PC-3 (cell line): ENCODE measurements around the gene MRPL41. TPM values are rescaled to one million over a fixed set of nuclear protein-coding genes. Genes with fewer than 3 reads are reported as not detected.

Experiments
- ATAC-seq: fragments of 200-7000 bp; cut with Tn5 transposase; 2 replicates; pipeline ENCODE4 v1.9.1; 2020; ENCODE audit warnings: mild to moderate bottlenecking, moderate library complexity
- BruUV-seq: library from RNA; stranded (reverse); fragments of 400-500 nt; replicated peaks from 2 replicates; lab custom pipeline; 2021; lab: Mats Ljungman, UMichigan
- CTCF ChIA-PET: fragments of 300-600 bp; sonication (Branson Sonifier 250); formaldehyde crosslinking; loops from one replicate; lab custom pipeline; 2022; ENCODE audit warnings: antibody characterized with exemption; lab: Charles Lee
- POLR2A ChIA-PET: fragments of 300-600 bp; sonication (Branson Sonifier 250); formaldehyde crosslinking; loops from one replicate; lab custom pipeline; 2022; ENCODE audit warnings: antibody characterized with exemption; ENCODE audit not compliant: unreplicated experiment; lab: Charles Lee
- DNase-seq: peaks from one replicate; pipeline ENCODE4 v3.0.0-alpha.2; 2015
- H2AFZ ChIP-seq: fragments of 300-600 bp; sonication (generic); 2 replicates; pipeline ENCODE4 v1.6.0; 2016; ENCODE audit warnings: antibody characterized with exemption, low read length
- H3F3A ChIP-seq: fragments of 300-600 bp; sonication (generic); one replicate; pipeline ENCODE4 v1.6.0; 2017; ENCODE audit warnings: antibody characterized with exemption, low read length, control low read depth, mild to moderate bottlenecking; ENCODE audit not compliant: unreplicated experiment
- H3K27ac ChIP-seq: fragments of 300-600 bp; sonication (generic); 2 replicates; pipeline ENCODE4 v1.5.1; 2016; ENCODE audit warnings: mild to moderate bottlenecking, low read length
- H3K27me3 ChIP-seq: fragments of 300-600 bp; sonication (generic); 2 replicates; pipeline ENCODE4 v1.6.1; 2016; ENCODE audit warnings: low read length, mixed read lengths
- H3K36me3 ChIP-seq: fragments of 300-600 bp; sonication (generic); 2 replicates; pipeline ENCODE4 v1.6.1; 2016; ENCODE audit warnings: low read depth, mixed run types, low read length, mixed read lengths
- H3K4me1 ChIP-seq: fragments of 300-600 bp; sonication (generic); 2 replicates; pipeline ENCODE4 v1.5.1; 2016; ENCODE audit warnings: low read length; ENCODE audit not compliant: insufficient read depth
- H3K4me2 ChIP-seq: fragments of 300-600 bp; sonication (generic); 2 replicates; pipeline ENCODE4 v1.6.0; 2016; ENCODE audit warnings: low read length
- H3K4me3 ChIP-seq: fragments of 300-600 bp; sonication (generic); 2 replicates; pipeline ENCODE4 v1.5.1; 2016; ENCODE audit warnings: mild to moderate bottlenecking, low read length, mixed read lengths
- H3K79me2 ChIP-seq: fragments of 300-600 bp; sonication (generic); 2 replicates; pipeline ENCODE4 v1.6.1; 2017; ENCODE audit warnings: low read length, mixed read lengths
- H3K9ac ChIP-seq: fragments of 300-600 bp; sonication (generic); 2 replicates; pipeline ENCODE4 v1.6.0; 2016; ENCODE audit warnings: mild to moderate bottlenecking, low read length
- H3K9me2 ChIP-seq: fragments of 300-600 bp; sonication (generic); replicated peaks from 2 replicates; pipeline ENCODE4 v1.6.1; 2016; ENCODE audit warnings: mixed run types, low read length, mixed read lengths
- H3K9me3 ChIP-seq: fragments of 300-600 bp; sonication (generic); 2 replicates; pipeline ENCODE4 v1.6.1; 2016; ENCODE audit warnings: low read length, mixed read lengths
- H4K20me1 ChIP-seq: fragments of 300-600 bp; sonication (generic); 2 replicates; pipeline ENCODE4 v1.6.1; 2016; ENCODE audit warnings: low read length, mixed read lengths
- CTCF ChIP-seq: fragments of 300-600 bp; sonication (generic); conservative IDR thresholded peaks from 2 replicates; pipeline ENCODE4 v1.5.1; 2017; ENCODE audit warnings: antibody characterized with exemption, low read depth, mild to moderate bottlenecking, low read length
- EZH2 ChIP-seq: fragments of 300-600 bp; sonication (generic); IDR thresholded peaks from one replicate; pipeline ENCODE4 v1.6.1; 2017; ENCODE audit warnings: antibody characterized with exemption, mild to moderate bottlenecking, low read length; ENCODE audit not compliant: unreplicated experiment
- EZH2phosphoT487 ChIP-seq: fragments of 300-600 bp; sonication (generic); IDR thresholded peaks from 2 replicates; pipeline ENCODE4 v1.6.1; 2018; ENCODE audit warnings: mild to moderate bottlenecking, antibody characterized with exemption, low read length, borderline replicate concordance
- intact Hi-C: fragments of 100-400 bp; cut with micrococcal nuclease; formaldehyde crosslinking; loops from 2 replicates; pipeline ENCODE4 v1.9.0; 2023
- total RNA-seq: library from RNA; depleted of rRNA; stranded (reverse); fragments of >200 nt; gene quantifications from 2 replicates; pipeline ENCODE4 v1.2.3, GENCODE V29; 2014

The MRPL41 gene
- total RNA-seq, 1 experiment from 2014 or later, result 159 TPM

DNA sequence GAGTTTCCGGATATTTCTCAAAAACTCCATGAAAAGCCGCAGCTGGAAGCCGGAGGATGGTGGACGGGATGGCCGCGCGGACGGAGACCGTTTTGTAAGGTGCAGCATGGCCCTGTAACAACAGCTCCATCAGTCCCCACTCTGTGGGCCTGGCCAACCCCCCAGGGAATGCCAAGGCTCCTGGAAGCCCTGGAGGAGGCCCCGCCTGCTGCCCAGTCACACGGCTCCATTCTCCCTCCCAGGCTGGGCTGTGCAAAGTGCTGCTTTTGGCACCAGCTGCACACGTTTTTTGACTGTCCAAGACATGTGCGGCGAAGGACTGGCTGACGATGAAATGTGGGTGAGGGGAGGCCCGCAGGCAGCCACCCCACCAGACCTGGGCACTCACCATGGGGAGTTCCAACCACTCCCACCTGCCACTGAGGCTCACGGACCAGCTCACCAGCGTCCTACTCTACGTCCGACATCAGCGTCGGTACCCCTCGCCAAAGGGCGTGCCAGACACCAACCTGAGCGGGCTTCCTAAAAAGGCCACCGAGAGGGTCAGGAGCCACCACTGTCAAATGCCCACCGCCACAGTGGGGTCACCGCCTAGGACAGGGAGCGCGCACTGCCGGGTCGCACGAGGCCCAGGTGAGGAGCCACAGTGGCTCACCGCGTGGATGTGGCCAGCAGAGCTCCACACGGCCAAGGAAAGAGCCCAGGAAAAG lies 28.8 kb upstream of the MRPL41 start:
- POLR2A ChIA-PET, result no interaction called here
- Histone ChIP-seq H3K4me3 (no peak overlapping the region), H3K9me2 (no peaks in the 10 kb centered on the region), H3K27ac (no peak overlapping the region), H4K20me1 (no peaks in the 10 kb centered on the region), H3K27me3 (no peaks in the 10 kb centered on the region), H3K4me1 (no peaks in the 10 kb centered on the region), H3K9ac (no peak overlapping the region), H2AFZ (no peak overlapping the region), H3K9me3 (no peaks in the 10 kb centered on the region), H3K4me2 (no peak overlapping the region), H3K79me2 (no peaks in the 10 kb centered on the region), H3F3A (no peaks in the 10 kb centered on the region), H3K36me3 (no peaks in the 10 kb centered on the region)
- TF ChIP-seq CTCF, result no peak
- TF ChIP-seq EZH2phosphoT487, result no peak
- no peak for TF ChIP-seq EZH2
- intact Hi-C loops, result no loop called here
- no peak for DNase-seq
- CTCF ChIA-PET, result no interaction called here
- ATAC-seq, result no peak
- BruUV-seq, result no TSS peak

DNA sequence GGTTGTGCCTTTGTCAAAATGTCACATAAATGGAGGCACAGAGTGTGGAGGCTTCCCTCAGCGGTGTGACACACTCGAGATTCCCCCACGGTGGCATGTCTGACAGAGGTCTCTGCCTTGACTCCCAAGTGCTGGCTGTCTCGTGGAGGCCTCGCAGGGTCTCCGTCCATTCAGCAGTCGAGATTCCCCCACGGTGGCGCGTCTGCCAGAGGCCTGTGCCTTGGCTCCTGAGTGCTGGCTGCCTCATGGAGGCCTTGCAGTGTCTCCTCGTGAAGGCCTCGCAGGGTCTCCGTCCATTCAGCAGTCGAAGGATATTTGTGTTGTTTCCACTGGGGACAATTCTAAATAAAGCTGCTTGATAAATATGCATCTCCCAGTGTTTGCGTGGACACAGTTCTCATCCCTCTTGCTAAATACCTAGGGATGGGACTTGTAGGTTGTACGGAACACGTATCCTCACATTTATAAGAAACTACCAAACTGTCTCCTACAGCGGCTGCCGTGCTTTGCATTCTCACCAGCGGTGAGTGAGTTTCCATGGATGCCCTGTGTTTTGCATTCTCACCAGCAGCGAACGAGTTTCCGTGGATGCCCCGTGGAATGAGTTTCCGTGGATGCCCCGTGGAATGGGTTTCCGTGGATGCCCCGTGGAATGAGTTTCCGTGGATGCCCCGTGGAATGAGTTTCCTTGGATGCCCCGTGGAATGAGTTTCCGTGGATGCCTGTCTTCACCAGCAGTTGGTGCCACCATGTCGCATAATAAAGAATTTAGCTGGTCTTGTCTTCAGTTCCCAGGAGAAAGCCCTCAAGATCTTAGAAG lies 27.3 kb upstream of the MRPL41 start:
- no TSS peak for BruUV-seq
- ATAC-seq (no peak), DNase-seq (no peak)
- H3K4me3 ChIP-seq, result no peak overlapping the region
- no peaks in the 10 kb centered on the region for H3K4me1 ChIP-seq
- H3K4me2 ChIP-seq, result no peak overlapping the region
- H3K9me2 ChIP-seq, result no peaks in the 10 kb centered on the region
- H3K27ac ChIP-seq, result no peak overlapping the region
- H3K36me3 ChIP-seq, result no peaks in the 10 kb centered on the region
- H3K79me2 ChIP-seq, result no peaks in the 10 kb centered on the region
- ChIA-PET CTCF (interaction anchor here (0.6 kb wide), 1 partner anchor 397 kb away, joined by 3 read pairs; no protein-coding TSS in a partner anchor), POLR2A (no interaction called here)
- no peak overlapping the region for H2AFZ ChIP-seq
- H3F3A ChIP-seq, result no peaks in the 10 kb centered on the region
- no peaks in the 10 kb centered on the region for H4K20me1 ChIP-seq
- intact Hi-C loops, result no loop called here
- TF ChIP-seq CTCF (no peak), EZH2phosphoT487 (no peak), EZH2 (no peak)
- H3K9me3 ChIP-seq, result no peaks in the 10 kb centered on the region
- no peaks in the 10 kb centered on the region for H3K27me3 ChIP-seq
- H3K9ac ChIP-seq, result no peak overlapping the region
